Naive thymus-derived CD4-positive, alpha-beta T cell (primary cell): ENCODE data around the gene GZMM. TPM values are rescaled to one million over a fixed set of nuclear protein-coding genes. Genes with fewer than 3 reads are reported as not detected.
"Not testable (repeated sequence)": the region's sequence is repeated elsewhere in the genome, so short reads cannot be mapped to it uniquely, and the experiment has no call there.

ENCODE experiments used
- ATAC-seq: fragments of 150-1000 bp; cut with Tn5 transposase; 2 replicates; pipeline ENCODE4 v1.10.0; 2021; ENCODE audit warnings: mild to moderate bottlenecking, moderate library complexity
- CTCF ChIA-PET: fragments of 350-600 bp; sonication (Branson Sonifier 250); formaldehyde crosslinking; loops from one replicate; lab custom pipeline; 2021; ENCODE audit warnings: antibody characterized with exemption; lab: Charles Lee
- POLR2A ChIA-PET: fragments of 350-600 bp; sonication (Branson Sonifier 250); formaldehyde crosslinking; loops from one replicate; lab custom pipeline; 2021; ENCODE audit warnings: antibody characterized with exemption, inconsistent platforms; lab: Charles Lee
- DNase-seq, 9 donors: peaks; one replicate each; pipeline versions ENCODE4 v3.0.0 to v3.0.0-alpha.2; 2020 to 2022; ENCODE audit warnings: mixed read lengths in 1 of 9
- H3K27ac ChIP-seq: one replicate; pipeline ENCODE4 v1.7.0; 2013; ENCODE audit warnings: mild to moderate bottlenecking, low read depth, low read length, moderate library complexity
- H3K27me3 ChIP-seq, 2 donors: one replicate each; pipeline ENCODE4 v1.7.0; 2013; ENCODE audit warnings: low read length in 2 of 2, mild to moderate bottlenecking in 2 of 2, moderate library complexity in 2 of 2; ENCODE audit not compliant: control insufficient read depth in 2 of 2, insufficient read depth in 2 of 2
- H3K36me3 ChIP-seq, 3 experiments: 1 replicate in 2 of 3; 2 replicates in 1 of 3; pipeline ENCODE4 v1.7.0; 2013; ENCODE audit warnings: low read length in 3 of 3, mild to moderate bottlenecking in 3 of 3, moderate library complexity in 1 of 3; ENCODE audit not compliant: insufficient read depth in 3 of 3, control insufficient read depth in 2 of 3
- H3K4me1 ChIP-seq, 2 donors: one replicate each; pipeline ENCODE4 v1.7.0; 2013; ENCODE audit warnings: low read length in 2 of 2, mild to moderate bottlenecking in 2 of 2, moderate library complexity in 1 of 2; ENCODE audit not compliant: control insufficient read depth in 2 of 2, insufficient read depth in 2 of 2
- H3K4me3 ChIP-seq: 2 replicates; pipeline ENCODE4 v1.7.0; 2013; ENCODE audit warnings: mild to moderate bottlenecking, low read length
- H3K9me3 ChIP-seq, 3 experiments: 1 replicate in 2 of 3; 2 replicates in 1 of 3; pipeline ENCODE4 v1.7.0; 2013; ENCODE audit warnings: low read length in 3 of 3; ENCODE audit not compliant: control insufficient read depth in 2 of 3
- H3K27ac Mint-ChIP-seq, 9 donors: one replicate each; pipeline ENCODE4 v1.8.0; 2020 to 2022; ENCODE audit warnings: mixed read lengths in 9 of 9, mild to moderate bottlenecking in 8 of 9, moderate library complexity in 5 of 9, inconsistent platforms in 2 of 9
- H3K27me3 Mint-ChIP-seq, 5 donors: one replicate each; pipeline ENCODE4 v1.8.0; 2021 to 2022; ENCODE audit warnings: mixed read lengths in 5 of 5, mild to moderate bottlenecking in 1 of 5
- H3K36me3 Mint-ChIP-seq, 5 donors: one replicate each; pipeline ENCODE4 v1.8.0; 2020 to 2022; ENCODE audit warnings: mixed read lengths in 5 of 5, mild to moderate bottlenecking in 3 of 5, inconsistent platforms in 1 of 5
- H3K4me1 Mint-ChIP-seq, 7 donors: one replicate each; pipeline ENCODE4 v1.8.0; 2020 to 2022; ENCODE audit warnings: mixed read lengths in 7 of 7, mild to moderate bottlenecking in 3 of 7, inconsistent platforms in 1 of 7
- H3K4me3 Mint-ChIP-seq, 10 donors: one replicate each; pipeline ENCODE4 v1.8.0; 2020 to 2022; ENCODE audit warnings: mild to moderate bottlenecking in 10 of 10, mixed read lengths in 10 of 10, moderate library complexity in 6 of 10, inconsistent platforms in 2 of 10
- H3K9me3 Mint-ChIP-seq, 11 donors: one replicate each; pipeline ENCODE4 v1.8.0; 2020 to 2022; ENCODE audit warnings: mixed read lengths in 11 of 11, mild to moderate bottlenecking in 4 of 11, inconsistent platforms in 1 of 11, moderate library complexity in 1 of 11
- intact Hi-C, 2 donors: fragments of 100-400 bp; cut with micrococcal nuclease; formaldehyde crosslinking; loops; one replicate each; pipeline ENCODE4 v1.15.1; 2023
- polyA plus RNA-seq, 2 donors: library from polyadenylated mRNA; unstranded; fragments of 300-500 nt; fragmentation: Illumina TruSeq; gene quantifications; one replicate each; pipeline ENCODE4 v1.2.3, GENCODE V29; 2021
- total RNA-seq, 6 experiments: library from RNA in 5 of 6; stranded (reverse) in 5 of 6; gene quantifications; 1 replicate in 5 of 6; 2 replicates in 1 of 6; pipeline ENCODE4 v1.2.3 and lab custom pipeline; 2021 to 2026

Gene GZMM
- total and polyA plus RNA-seq, 7 experiments from 2014 or later: 30.0 to 181 (median 68.7) TPM

GRCh38 chr19:583968-584239 is 40.1 kb downstream of the GZMM start:
- no peak for ATAC-seq
- Mint-ChIP-seq H3K36me3 (peaks cover 0 to 6% (median 0%) of the 10 kb centered on the region in 5 donors), H3K4me3 (no peak overlapping the region), H3K4me1 (peaks cover 0 to 8% (median 4%) of the 10 kb centered on the region in 7 donors), H3K9me3 (peaks cover 0 to 2% (median 0%) of the 10 kb centered on the region in 11 donors), H3K27me3 (peaks cover 0 to 14% (median 5%) of the 10 kb centered on the region in 5 donors), H3K27ac (peak overlapping the region in 2 of 9 donors; percentile 68 to 77)
- H3K27me3 ChIP-seq: peaks cover 0 to 2% of the 10 kb centered on the region in 2 donors
- POLR2A ChIA-PET: interaction anchor here (0.6 to 1.4 kb wide), 4 partner anchors 12 to 76 kb away, joined by 3 to 4 read pairs (median 3); partner anchors contain the start of gene BSG
- no peak overlapping the region for H3K4me3 ChIP-seq
- no peaks in the 10 kb centered on the region for H3K9me3 ChIP-seq
- peaks cover 0 to 39% (median 4%) of the 10 kb centered on the region in 3 experiments for H3K36me3 ChIP-seq
- CTCF ChIA-PET: interaction anchor here (0.7 to 2.2 kb wide), 11 partner anchors 9 to 154 kb away, joined by 3 to 14 read pairs (median 3); no protein-coding TSS in a partner anchor
- H3K27ac ChIP-seq: no peak overlapping the region
- intact Hi-C loops: loop anchor here in 1 of 2 donors (1.0 kb wide), 1 partner anchor 96 kb away; no protein-coding TSS in a partner anchor
- peaks cover 6% of the 10 kb centered on the region in 2 donors for H3K4me1 ChIP-seq
- no peak for DNase-seq

GRCh38 chr19:584240-585001 is 40.6 kb downstream of the GZMM start:
- Mint-ChIP-seq H3K4me3 (no peak overlapping the region), H3K27me3 (peaks cover 0 to 17% (median 5%) of the 10 kb centered on the region in 5 donors), H3K36me3 (peaks cover 0 to 6% (median 0%) of the 10 kb centered on the region in 5 donors), H3K4me1 (peaks cover 0 to 11% (median 4%) of the 10 kb centered on the region in 7 donors), H3K27ac (peak overlapping the region in 1 of 9 donors; percentile 68), H3K9me3 (peaks cover 0 to 2% (median 0%) of the 10 kb centered on the region in 11 donors)
- Histone ChIP-seq H3K27ac (no peak overlapping the region), H3K9me3 (no peaks in the 10 kb centered on the region), H3K4me1 (peaks cover 10 to 11% of the 10 kb centered on the region in 2 donors), H3K4me3 (no peak overlapping the region), H3K27me3 (peaks cover 0 to 7% of the 10 kb centered on the region in 2 donors), H3K36me3 (peaks cover 0 to 35% (median 4%) of the 10 kb centered on the region in 3 experiments)
- DNase-seq (peak; percentile 46 to 80 (median 68)), ATAC-seq (peak; percentile 81)
- ChIA-PET CTCF (interaction anchor here (0.7 to 2.2 kb wide), 11 partner anchors 10 to 154 kb away, joined by 3 to 14 read pairs (median 3); no protein-coding TSS in a partner anchor), POLR2A (interaction anchor here (0.6 to 1.4 kb wide), 4 partner anchors 12 to 76 kb away, joined by 3 to 4 read pairs (median 3); partner anchors contain the start of gene BSG)
- intact Hi-C loops: loop anchor here (1.0 to 5.0 kb wide), 2 partner anchors 96 to 148 kb away; no protein-coding TSS in a partner anchor

- DNase-seq, H3K27ac ChIP-seq, H3K27me3 ChIP-seq, H3K9me3 Mint-ChIP-seq, H3K4me3 ChIP-seq, H3K9me3 ChIP-seq, H3K36me3 Mint-ChIP-seq, ATAC-seq, H3K4me3 Mint-ChIP-seq, H3K27ac Mint-ChIP-seq: not testable (repeated sequence)
- intact Hi-C loops: loop anchor here in 1 of 2 donors (5.0 kb wide), 1 partner anchor 147 kb away; no protein-coding TSS in a partner anchor
- Mint-ChIP-seq H3K4me1 (peaks cover 0 to 11% (median 4%) of the 10 kb centered on the region in 7 donors), H3K27me3 (peaks cover 0 to 17% (median 5%) of the 10 kb centered on the region in 5 donors)
- Histone ChIP-seq H3K36me3 (peaks cover 0 to 28% (median 4%) of the 10 kb centered on the region in 3 experiments), H3K4me1 (peaks cover 10 to 12% of the 10 kb centered on the region in 2 donors)
- ChIA-PET POLR2A (interaction anchor here (1.2 to 1.4 kb wide), 2 partner anchors 13 to 25 kb away, joined by 3 to 4 read pairs; partner anchors contain the start of gene BSG), CTCF (interaction anchor here (1.2 to 2.2 kb wide), 3 partner anchors 75 to 152 kb away, joined by 3 to 14 read pairs (median 8); no protein-coding TSS in a partner anchor)
Measured at GRCh38 chr19:585146-585545, 41.3 kb downstream of the GZMM start.

DNA sequence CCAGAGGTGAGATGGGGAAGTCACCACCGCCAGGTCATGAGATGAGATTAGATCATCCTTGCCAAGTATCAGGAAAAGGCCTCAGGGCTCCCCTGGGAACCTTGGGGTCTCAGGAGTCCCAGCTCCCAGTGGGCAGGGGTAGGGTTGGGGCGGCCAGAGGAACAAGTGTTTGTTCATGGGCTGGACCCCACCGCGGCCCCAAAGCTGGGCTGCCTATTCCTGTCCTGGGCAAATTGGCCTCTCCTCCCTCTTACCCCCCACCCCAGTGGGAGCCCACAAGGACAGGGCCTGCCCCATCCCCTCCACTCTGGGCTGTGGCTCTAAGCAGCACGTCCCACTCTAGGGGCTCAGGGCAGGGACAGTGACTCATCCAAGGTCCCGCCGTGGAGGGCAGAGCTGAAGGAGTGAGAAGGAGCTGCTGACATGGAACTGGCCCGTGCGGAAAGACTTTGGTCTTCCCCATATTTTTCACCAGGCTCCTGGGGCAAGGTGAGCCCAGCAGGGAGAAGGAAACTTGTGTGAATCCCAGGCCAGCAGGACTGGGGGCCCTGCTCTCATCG is 41.8 kb downstream of the GZMM start:
- Mint-ChIP-seq H3K4me1 (peaks cover 0 to 11% (median 4%) of the 10 kb centered on the region in 7 donors), H3K9me3 (peaks cover 0 to 2% (median 0%) of the 10 kb centered on the region in 11 donors), H3K27ac (no peak overlapping the region), H3K27me3 (peaks cover 0 to 19% (median 5%) of the 10 kb centered on the region in 5 donors), H3K4me3 (no peak overlapping the region), H3K36me3 (peaks cover 0 to 6% (median 0%) of the 10 kb centered on the region in 5 donors)
- CTCF ChIA-PET: interaction anchor here (1.9 to 2.2 kb wide), 2 partner anchors 148 to 149 kb away, joined by 5 to 14 read pairs; no protein-coding TSS in a partner anchor
- peaks cover 10 to 12% of the 10 kb centered on the region in 2 donors for H3K4me1 ChIP-seq
- POLR2A ChIA-PET: interaction anchor here (1.2 kb wide), 2 partner anchors 11 to 148 kb away, joined by 3 to 4 read pairs; no protein-coding TSS in a partner anchor
- no peak overlapping the region for H3K4me3 ChIP-seq
- ATAC-seq (no peak), DNase-seq (no peak)
- intact Hi-C loops: loop anchor here in 1 of 2 donors (5.0 kb wide), 1 partner anchor 147 kb away; no protein-coding TSS in a partner anchor
- peaks cover 0 to 23% (median 4%) of the 10 kb centered on the region in 3 experiments for H3K36me3 ChIP-seq
- H3K27me3 ChIP-seq: peaks cover 0 to 7% of the 10 kb centered on the region in 2 donors
- no peaks in the 10 kb centered on the region for H3K9me3 ChIP-seq
- no peak overlapping the region for H3K27ac ChIP-seq

- DNase-seq: peak; percentile 35 to 72 (median 57)
- Histone ChIP-seq H3K27me3 (peaks cover 0 to 10% of the 10 kb centered on the region in 2 donors), H3K36me3 (peaks cover 0 to 2% (median 0%) of the 10 kb centered on the region in 3 experiments), H3K4me3 (no peak overlapping the region), H3K27ac (no peak overlapping the region), H3K9me3 (no peaks in the 10 kb centered on the region), H3K4me1 (peaks cover 10 to 12% of the 10 kb centered on the region in 2 donors)
- ATAC-seq: peak; percentile 66
- POLR2A ChIA-PET: no interaction called here
- H3K4me3 Mint-ChIP-seq: peak overlapping the region in 8 of 10 donors; percentile 28 to 76 (median 48)
- intact Hi-C loops: loop anchor here (1.0 to 5.0 kb wide), 8 partner anchors 15 to 146 kb away; partner anchors contain the start of genes POLRMT (in 2 of the 2) and BSG (in 1 of the 2)
- H3K36me3 Mint-ChIP-seq: no peaks in the 10 kb centered on the region
- peaks cover 0 to 2% (median 0%) of the 10 kb centered on the region in 11 donors for H3K9me3 Mint-ChIP-seq
- peaks cover 0 to 31% (median 8%) of the 10 kb centered on the region in 5 donors for H3K27me3 Mint-ChIP-seq
- CTCF ChIA-PET: interaction anchor here (1.6 kb wide), 1 partner anchor 38 kb away, joined by 7 read pairs; no protein-coding TSS in a partner anchor
- no peak overlapping the region for H3K27ac Mint-ChIP-seq
- peaks cover 0 to 11% (median 4%) of the 10 kb centered on the region in 7 donors for H3K4me1 Mint-ChIP-seq
Measured at GRCh38 chr19:588093-588740, 44.4 kb downstream of the GZMM start.
